B cell (primary cell): Measurements from ENCODE around the gene TLK1.

ENCODE experiments used
- EZH2 ChIP-seq: IDR thresholded peaks from 2 replicates; pipeline ENCODE4 v1.6.1; 2012; ENCODE audit warnings: borderline replicate concordance, low read depth, mild to moderate bottlenecking, moderate library complexity, low read length; ENCODE audit not compliant: insufficient read depth, poor library complexity, severe bottlenecking
- TF ChIP-seq, protein P1 (sequence below): fragments of 200-600 bp; IDR thresholded peaks from one replicate; pipeline ENCODE4 v1.8.0; 2022; ENCODE audit warnings: antibody characterized with exemption, mild to moderate bottlenecking

DNA sequence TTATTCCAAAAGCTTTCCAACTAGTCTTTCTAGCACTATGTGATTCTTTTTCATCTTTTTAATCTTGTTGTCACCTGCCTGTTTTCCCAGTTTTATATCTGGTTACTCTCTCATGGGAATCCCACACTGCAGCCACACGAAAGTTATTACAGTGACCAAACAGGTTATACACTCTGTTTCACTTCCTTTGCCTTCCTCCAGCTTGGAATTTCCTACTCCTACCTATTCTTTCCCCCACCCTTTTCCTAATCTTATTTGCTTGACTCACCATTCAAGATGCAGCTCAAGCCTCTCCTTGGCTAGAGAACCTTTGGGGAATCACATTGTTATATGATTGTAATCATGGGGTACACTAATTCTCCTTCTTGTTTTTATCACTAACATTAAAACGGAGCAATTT, 13.4 kb upstream of the TLK1 start:
- TF ChIP-seq, protein P1, sequence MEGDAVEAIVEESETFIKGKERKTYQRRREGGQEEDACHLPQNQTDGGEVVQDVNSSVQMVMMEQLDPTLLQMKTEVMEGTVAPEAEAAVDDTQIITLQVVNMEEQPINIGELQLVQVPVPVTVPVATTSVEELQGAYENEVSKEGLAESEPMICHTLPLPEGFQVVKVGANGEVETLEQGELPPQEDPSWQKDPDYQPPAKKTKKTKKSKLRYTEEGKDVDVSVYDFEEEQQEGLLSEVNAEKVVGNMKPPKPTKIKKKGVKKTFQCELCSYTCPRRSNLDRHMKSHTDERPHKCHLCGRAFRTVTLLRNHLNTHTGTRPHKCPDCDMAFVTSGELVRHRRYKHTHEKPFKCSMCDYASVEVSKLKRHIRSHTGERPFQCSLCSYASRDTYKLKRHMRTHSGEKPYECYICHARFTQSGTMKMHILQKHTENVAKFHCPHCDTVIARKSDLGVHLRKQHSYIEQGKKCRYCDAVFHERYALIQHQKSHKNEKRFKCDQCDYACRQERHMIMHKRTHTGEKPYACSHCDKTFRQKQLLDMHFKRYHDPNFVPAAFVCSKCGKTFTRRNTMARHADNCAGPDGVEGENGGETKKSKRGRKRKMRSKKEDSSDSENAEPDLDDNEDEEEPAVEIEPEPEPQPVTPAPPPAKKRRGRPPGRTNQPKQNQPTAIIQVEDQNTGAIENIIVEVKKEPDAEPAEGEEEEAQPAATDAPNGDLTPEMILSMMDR: no peak
- no peak for TF ChIP-seq EZH2
